8988T (cell line): ENCODE measurements around the gene RPS6KA4.

Source experiments
- DNase-seq: peaks from one replicate; pipeline ENCODE4 v3.0.0; 2011

Gene RPS6KA4

DNA sequence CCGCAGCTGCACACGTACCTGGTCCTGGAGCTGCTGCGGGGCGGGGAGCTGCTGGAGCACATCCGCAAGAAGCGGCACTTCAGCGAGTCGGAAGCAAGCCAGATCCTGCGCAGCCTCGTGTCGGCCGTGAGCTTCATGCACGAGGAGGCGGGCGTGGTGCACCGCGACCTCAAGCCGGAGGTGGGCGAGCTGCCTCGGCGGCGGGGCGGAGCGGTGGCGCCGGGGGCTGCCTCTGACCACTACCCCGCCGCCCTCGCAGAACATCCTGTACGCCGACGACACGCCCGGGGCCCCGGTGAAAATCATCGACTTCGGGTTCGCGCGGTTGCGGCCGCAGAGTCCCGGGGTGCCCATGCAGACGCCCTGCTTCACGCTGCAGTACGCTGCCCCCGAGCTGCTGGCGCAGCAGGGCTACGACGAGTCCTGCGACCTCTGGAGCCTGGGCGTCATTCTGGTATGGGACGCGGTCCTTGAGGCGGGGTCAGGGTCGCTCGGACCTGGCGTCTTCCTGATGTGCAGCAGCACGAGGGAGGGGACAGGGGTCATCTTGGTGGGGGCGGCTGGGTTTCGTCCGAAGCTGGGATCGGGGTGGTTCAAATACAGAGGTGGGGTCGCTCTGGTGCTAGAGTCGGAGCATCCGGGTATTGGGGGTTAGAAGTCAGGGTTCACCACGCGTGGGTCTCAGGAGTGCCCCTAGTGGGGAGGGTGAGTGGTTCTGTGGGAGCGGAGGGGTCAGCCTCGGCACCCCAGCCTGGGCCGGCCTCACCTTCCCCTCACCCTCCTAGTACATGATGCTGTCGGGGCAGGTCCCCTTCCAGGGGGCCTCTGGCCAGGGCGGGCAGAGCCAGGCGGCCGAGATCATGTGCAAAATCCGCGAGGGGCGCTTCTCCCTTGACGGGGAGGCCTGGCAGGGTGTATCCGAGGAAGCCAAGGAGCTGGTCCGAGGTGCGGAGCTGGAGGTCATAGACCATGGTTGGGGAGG lies 10.8 kb downstream of the RPS6KA4 start:
- peak; percentile 52 for DNase-seq

DNA sequence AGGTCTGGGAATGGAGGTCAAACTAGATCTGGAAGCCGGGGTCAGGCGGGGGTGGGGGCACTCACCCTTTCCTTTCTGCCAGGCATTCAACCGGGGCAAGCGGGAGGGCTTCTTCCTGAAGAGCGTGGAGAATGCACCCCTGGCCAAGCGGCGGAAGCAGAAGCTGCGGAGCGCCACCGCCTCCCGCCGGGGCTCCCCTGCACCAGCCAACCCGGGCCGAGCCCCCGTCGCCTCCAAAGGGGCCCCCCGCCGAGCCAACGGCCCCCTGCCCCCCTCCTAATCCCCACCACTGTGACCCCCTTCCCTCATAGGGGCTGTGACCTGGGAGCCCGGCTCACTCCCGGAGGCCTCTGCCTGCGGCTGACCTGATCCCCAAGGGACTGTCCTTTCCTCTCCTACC lies 12.2 kb downstream of the RPS6KA4 start:
- peak; percentile 33 for DNase-seq

DNA sequence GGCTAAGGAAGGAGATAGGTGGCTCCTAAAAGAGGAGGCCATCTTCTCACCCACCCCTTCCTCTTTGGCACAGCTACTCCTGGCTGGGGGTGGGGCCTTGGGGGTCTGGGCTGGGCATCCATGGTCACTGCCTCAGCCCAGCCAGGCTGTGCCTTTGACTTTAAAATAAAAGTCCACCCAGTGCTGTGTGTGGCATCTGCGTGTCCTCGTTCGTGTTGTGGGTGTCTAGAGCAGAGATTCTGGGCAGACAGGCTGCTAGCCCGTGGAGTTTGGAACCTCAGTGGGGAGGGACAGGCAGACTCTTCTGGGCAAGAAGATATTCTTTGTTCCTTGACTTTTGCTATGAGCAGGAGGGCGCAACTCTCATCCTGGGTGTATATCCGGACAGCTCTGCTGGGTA lies 13.1 kb downstream of the RPS6KA4 start:
- peak; percentile 37 for DNase-seq

DNA sequence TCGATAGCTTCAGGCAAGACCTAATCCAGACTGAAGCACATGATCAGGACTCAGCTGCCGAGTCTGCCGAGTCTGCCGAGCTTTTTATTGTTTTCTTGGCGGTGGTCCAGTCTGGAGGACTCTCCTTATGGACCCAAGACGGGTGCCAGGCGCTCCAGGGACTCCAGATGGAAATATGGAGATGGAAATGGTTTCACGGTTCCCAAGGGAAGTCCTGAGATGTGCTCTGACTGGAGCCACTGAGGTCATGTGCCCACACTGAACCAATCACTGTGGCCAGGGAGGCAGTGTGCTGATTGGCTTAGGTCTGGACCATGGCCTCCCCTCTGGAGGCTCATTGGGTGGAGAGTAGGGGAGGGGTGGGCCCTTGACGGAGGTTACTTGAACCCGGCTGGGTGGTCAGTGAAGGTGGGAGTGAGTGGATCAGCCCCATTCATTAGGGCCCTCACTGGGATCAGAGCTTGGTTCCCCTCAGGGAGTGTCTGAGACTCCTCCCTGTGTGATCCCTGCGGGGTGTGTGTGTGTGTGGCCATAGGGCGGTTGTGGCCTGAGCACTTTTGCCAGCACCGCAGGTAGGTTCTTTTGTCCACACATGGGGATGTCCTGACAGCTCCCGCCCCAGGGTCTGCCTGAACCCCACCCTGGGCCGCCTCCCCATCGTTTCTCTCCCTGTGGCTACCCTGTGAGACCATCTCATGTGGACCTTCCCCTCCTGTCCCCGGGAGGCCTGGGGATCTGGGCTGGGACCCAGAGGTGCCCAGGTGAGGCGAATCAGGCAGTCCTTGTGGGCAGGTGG lies 14.0 kb downstream of the RPS6KA4 start:
- DNase-seq, result peak; percentile 69

DNA sequence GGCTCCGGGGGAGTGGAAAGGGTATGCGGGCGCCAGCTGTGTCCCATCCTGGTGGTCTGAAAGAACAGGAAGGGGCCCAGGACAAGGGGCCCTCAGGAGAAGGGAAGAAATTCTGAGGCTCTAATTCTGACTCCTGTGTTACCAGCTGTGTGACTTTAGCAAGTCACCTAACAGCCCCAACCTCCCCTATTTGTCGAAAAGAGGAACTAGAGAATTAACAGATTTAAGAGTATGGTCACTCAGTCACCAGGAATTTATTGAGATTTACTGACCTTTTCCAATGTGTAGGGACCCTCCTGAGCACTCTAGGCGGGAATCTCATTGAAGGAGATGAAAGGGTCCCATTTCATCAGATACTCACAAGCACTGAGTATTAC lies 14.6 kb downstream of the RPS6KA4 start:
- no peak for DNase-seq

DNA sequence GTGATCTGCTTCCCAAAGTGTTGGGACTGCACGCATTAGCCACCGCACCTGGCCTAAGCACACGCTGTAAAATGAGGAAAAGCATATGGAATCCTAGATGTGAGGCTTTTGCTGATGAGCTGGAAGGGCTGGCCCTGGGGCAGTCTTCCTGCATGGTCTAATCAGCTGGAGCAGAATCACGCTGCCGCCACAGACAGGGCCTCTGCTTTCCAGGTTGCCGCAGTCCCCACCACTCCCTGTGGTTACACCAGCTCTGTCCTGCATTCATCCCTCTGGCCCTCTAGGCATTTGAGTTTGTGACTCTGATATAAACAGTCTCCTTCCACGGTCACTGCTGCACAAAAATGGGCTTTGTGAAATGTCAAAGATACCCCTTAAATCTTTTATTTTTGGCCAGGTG lies 17.1 kb downstream of the RPS6KA4 start:
- no peak for DNase-seq

DNA sequence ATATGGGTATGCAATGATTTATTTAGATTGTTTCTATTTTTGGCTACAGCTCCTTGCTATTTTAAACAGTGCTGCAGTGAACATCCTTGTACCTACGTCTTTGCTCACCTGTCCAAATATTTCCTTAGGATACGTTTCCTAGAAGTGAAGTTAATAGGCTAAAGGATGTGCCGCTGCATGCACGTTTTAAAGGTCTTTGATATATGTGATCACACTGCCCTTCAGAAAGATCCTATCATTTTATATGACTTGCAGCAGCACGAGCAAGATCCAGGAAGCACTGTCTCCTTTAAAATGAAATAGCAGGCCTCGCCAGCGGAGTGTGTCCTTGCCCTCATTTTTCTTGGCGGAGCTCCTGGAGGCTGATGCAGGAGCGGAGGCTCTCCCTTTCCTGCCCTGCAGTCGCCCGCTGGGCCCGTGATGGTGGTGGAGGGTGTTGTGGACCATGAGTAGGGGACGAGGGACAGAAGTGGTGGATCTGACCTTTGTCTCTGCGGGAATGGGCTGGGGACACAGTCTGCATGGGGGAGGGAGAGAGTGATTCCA lies 19.4 kb downstream of the RPS6KA4 start:
- DNase-seq, result no peak

DNA sequence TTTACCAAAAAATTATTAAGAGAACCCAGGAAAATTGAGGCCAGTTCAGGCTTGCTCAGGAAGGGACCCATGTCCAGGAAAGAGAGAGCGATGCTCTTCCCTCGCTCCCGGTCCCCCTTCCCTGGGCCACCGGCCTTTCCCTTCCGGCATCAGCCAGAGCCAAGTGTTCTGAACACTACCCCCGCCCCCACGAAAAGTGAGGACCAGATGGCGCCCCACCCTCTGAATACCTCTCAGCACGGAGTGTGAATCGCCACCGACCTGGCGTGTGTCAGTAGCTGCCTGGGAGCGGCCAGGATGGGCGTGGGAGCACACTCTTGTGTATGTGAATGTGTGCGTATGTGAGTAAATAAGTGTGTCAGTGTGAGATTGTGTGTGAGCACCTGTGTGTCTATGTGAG lies 20.2 kb downstream of the RPS6KA4 start:
- DNase-seq, result no peak

DNA sequence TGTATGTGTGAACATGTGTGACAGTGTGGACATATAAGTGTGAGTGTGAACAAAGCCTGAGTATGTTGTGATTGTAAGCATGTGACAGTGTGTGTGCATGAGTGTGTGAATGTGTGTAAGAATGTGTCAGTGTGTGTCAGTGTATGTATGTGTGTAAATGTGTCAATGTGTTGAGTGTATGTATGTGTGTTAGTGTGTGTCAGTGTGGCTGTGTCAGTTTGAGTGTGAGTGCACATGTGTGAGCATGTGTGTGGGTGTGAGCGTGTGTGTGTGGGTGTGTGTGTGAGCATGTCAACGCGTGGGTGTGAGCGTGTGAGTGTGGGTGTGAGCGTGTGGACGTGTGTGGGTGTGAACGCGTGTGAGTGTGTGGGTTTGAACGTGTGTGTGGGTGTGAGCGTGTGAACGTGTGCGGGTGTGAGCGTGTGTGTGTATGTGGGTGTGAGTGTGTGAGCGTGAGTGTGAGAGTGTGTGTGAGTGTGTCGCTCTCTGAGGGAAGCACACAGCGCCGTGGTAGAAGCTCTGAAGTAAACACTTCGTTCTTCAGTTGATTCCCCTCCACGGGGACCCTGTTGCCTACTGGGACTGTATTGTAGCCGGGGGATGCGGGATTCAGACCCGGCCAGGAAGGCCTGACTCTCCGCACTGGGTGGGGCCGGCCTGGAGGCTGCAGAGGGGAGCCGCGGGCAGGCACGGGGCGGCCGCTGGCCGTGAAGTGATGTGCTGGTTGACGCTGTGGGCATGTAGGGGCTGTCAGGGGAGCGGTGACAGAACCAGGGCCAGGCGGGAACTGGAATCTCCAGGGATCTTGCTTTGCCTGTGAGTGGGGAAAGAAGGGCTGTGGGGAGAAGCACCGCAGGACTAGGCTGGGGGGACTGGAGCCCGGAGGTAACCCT lies 21.1 kb downstream of the RPS6KA4 start:
- DNase-seq, result no peak

DNA sequence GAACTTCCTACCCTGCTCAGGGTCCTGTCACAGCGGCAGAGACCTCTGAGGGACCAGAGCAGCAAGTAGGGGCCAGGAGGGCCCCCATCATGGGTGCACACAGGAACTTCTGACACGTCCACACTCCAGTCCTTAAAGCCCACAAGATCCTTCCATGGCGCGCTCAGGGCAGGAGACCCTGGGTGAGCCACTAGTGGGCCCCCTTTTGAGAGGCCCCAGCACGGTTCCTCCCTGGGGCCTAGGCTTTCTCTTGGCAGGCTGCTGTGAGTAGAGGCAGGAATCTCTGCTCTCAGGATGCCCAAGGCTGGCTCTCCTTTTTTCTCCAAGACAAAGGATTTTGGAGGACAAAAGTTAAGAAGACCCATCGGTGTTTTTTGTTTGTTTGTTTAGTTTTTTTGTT lies 22.4 kb downstream of the RPS6KA4 start:
- no peak for DNase-seq

DNA sequence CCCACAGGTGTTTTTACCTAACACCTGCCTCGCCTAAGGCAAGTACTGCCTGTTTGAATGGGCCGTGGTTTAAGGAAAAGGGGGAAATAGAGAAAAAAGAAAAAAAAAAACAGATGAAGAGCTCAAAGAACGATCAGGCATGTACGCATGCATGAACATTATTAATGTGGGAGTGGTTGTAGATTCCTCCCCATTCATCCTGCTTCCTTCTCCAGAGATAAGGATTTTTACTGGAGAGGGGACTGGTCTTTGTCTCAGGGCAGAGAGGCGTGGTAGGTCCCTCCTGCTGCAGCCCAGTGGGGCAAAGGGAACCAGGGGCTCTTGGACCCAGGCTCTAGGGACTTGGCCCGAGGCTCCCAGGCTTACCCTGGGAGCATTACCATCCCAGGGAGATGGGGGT lies 23.1 kb downstream of the RPS6KA4 start:
- DNase-seq, result no peak

DNA sequence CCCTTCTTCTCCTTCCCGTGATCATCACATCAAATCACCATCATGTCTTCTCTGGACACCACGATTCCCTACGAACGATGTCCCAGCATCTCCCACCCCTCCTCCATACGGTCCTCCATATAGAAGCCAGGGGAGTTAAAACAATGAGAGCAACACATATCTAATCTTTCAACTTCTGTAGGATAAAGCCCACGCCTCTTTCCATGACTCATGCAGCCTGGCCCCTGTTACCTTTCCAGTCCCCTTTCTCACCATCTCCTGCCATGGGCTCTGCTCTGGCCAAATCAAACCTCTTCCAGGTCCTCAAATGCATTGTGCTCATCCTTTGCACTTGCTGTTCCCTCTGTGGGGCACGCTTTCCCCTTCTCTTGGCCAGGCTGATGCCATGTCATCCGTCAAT lies 23.6 kb downstream of the RPS6KA4 start:
- no peak for DNase-seq

DNA sequence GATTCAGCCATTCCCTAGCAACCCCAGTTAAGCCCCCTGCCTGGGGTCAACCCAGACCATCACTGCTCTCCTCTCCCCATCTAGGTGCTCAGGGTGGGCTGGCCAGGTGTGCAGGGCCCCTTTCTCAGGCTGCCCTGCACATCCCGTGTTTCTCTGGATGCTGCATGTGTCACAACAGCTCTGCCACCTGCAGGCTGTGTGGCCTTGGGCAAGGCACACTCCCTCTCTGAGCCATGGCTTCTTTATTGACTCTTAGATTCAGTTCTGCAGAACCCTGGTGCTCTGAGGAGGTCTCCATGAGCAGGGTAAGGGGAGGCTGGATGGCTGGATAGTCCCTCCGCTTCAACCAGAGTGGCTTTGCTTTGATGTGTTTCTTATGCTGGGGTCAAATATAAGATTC lies 24.6 kb downstream of the RPS6KA4 start:
- DNase-seq, result no peak

DNA sequence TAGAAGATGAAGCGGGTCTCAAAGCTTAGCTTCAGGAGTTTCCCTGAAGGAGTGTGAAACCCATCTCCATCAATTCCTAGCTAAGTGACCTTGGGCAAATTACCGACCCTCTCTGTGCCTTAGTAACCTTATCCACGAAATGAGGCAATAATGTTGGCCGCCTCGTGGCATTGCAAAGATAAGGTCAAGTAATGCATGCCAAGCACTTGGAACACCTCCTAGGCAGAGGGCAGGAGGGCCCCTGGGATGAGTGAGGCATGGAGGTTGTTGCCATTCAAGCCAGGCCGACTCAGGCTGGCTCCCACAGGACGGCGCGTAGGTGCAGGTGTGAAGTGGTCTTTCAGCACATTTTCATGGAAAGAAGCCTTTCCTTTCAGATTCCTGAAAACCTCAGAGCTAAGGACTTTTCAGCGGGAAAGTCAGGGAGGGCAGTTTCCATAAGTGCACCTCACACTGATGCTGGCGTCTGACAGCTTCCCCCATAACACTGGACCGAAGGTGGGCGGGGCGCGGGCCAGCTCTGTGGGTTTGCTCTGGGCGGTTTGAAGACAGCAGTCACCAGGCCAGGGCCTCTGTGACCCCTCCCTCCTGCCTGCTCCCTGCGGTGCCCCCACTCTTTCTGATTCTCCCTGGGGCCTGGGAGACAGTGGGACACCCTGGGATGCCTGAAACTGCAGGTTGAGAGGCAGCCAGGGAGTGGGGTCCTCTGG lies 25.2 kb downstream of the RPS6KA4 start:
- no peak for DNase-seq

DNA sequence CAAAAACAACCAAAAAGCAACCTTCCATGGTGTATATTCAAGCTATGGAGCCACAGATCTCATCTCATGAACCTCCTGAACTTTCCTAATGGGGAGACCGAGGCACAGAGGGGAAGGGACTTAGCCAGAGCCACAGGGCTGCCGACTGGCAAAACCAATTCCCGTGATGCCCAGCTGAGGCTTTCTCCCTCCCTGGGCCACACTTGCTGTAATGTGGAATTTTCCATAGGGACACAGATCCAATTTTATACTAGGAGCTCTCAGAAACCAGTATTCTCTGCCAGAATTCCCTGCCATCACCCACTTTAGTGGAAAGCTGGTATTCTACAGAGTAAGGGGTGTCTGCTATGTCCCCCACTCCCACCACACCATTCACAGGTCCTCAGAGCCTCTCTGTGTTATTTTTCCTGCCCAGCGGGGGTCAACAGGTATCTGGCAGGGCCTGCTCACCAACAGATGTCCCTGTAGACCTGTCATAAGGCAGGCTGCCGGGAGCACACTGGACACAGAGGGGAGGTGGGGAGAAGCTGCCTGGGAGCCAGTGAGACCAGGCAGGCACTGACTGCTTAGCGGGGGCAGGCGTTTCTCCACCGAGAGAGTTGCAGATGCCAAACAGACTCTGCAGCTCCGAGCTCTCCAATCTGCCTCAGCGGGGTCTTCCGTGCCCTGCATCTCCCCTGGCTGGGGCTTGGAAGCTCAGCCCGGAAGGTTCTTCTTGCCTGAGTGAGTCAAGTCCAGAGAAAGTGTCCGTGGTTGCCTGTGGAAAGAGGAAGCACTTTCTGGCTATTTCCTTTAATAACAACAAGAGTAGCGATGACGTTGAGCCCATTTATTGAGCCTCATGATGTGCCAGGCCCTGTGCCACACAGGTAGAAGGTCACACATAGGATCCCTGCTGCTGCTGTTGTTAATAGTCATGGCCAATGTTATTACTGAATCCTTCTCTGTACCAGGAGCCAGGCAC lies 26.3 kb downstream of the RPS6KA4 start:
- no peak for DNase-seq

DNA sequence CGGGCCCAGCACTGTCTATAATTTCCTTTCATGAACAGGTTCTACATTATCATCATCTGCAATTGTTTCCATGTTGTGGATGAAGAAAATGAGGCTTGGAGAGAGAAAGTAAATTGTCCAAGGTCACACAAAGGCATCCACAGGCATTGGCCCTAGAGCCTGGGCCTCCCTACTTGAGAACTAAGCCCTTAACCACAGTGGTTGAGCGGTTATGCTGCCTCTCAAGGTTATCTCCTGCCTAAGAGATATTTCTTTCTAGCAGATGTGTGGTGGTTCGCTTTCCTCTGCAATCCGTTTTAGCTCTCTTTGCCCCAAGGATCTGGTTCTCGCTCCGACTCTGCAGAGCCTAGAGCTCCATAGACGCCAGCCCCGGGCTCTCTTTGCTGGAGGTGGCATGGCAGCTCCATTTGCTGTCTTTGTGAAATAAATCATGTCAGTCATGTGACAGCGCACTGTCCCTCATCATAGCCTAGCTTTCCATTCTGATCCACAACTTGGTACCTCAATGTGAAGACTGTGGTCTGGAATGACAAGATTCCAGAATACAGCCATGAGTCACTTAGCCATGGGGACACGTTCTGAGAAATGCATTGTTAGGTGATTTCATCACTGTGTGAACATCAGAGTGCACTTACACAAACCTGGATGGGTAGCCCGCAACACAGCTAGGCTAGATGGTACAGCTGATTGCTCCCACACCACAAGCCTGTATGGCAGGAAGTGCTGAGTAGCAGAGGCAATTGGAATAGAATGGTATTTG lies 27.2 kb downstream of the RPS6KA4 start:
- DNase-seq, result peak; percentile 63

DNA sequence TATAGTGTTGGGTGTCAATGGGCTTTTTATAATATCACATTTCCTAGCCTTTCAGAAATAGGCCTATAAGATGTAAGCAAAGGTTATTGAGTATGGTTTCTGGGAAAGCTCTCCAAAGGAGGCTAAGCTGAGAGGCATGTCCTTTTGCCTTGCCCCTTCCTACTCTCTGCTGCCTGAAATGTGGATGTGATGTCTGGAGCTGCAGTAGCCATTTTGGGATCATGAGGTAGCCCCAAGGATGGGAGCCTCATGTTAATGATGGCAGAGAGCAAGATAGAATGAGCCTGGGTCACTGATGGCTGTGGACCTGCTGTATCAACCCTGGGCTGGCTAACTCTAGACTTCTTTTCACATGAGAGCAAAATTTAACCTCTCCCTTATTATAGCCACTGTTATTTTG lies 29.0 kb downstream of the RPS6KA4 start:
- no peak for DNase-seq

DNA sequence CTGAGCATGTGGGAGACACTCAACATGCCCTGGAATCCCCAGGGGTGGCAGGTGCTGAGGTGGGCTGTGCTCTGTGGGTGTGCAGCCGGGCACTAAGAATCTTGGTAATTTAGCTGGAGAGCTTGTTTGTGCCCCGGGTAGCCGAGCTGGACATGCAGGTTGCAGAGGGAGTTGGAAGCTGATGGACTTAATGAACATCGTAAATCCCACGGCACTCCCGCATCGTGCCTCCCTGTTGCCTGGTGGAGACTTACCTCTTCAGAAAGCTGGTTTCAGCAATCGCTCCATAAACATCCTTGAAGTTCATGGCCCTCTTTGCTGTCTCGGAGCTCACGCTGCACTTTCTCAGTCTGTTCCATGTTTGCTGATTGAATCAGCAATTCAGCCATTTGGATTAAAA lies 29.9 kb downstream of the RPS6KA4 start:
- DNase-seq, result no peak

DNA sequence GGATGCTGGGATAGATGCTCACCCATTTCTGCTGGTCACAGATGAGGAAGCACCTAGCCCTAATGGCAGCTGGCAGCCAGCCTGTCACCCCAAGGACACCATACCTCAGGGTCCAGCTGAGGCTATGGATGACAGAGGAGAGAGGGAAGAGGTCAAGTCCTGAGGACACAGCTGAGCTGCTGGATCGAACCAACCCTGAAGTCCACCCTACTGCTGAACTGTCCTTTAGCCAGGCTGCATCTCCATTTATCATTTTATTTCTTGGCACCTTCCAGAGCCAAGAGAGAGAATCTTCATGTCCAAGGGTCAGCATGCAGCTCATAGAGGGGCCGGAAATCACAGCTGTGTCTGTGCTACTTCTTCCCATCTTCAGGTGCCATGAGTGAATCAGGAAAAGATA lies 30.9 kb downstream of the RPS6KA4 start:
- no peak for DNase-seq

DNA sequence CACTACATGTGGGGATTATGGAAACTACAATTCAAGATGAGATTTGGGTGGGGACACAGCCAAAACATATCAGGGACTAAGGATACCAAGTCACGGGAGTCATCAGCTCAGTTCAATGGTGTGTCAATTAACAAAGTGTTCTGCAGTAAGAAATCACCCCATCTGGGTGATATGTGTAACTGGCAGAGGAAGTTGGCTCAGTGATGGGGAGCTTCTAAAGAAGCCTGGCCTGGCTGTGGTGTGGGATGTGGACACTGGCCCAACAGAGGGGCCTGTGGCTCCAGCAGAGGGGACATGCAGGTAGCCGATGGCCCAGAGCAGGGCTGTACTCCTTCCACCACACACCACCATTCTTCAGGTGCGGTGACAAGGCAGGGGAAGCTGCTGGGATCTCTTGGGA lies 31.6 kb downstream of the RPS6KA4 start:
- no peak for DNase-seq
